ENCODE measurements around the gene CIAO2A. TPM values are rescaled to one million over a fixed set of nuclear protein-coding genes. Genes with fewer than 3 reads are reported as not detected.
A peak's percentile ranks its signal among the peaks of the same experiment; 100 is the strongest.

The CIAO2A gene
- total and polyA plus RNA-seq, 2 donors from 2014 or later, result 41.6 to 92.4 TPM

GRCh38 chr15:64050281-64051092 is 43.2 kb downstream of the CIAO2A start:
- Histone ChIP-seq H3K27ac (ENCODE audit: low read depth in 2 of 2, low read length in 2 of 2) (no peak overlapping the region), H3K4me1 (ENCODE audit: control insufficient read depth in 2 of 3, insufficient read depth in 2 of 3, low read depth in 1 of 3, low read length in 3 of 3) (peaks cover 0 to 7% (median 0%) of the 10 kb centered on the region in 3 donors), H3K36me3 (ENCODE audit: control insufficient read depth in 2 of 3, insufficient read depth in 3 of 3, low read length in 3 of 3) (no peaks in the 10 kb centered on the region), H3K9ac (ENCODE audit: low read length in 3 of 3) (no peak overlapping the region), H3K9me3 (ENCODE audit: control insufficient read depth in 2 of 3, insufficient read depth in 1 of 3, low read length in 3 of 3) (no peaks in the 10 kb centered on the region), H3K4me3 (ENCODE audit: low read length in 3 of 3) (no peak overlapping the region), H3K27me3 (ENCODE audit: control insufficient read depth, insufficient read depth, low read length) (no peaks in the 10 kb centered on the region)
- no peak for TF ChIP-seq CTCF (IDR thresholded peaks at IDR 0.05; ENCODE audit: borderline replicate concordance, extremely low read depth, insufficient read depth)
- intact Hi-C loops (cut with DNase I), result no loop called here
- peak in 2 of 5 donors; percentile 38 to 68 for DNase-seq
- no peak for FAIRE-seq

GRCh38 chr15:64048781-64049460 is 44.7 kb downstream of the CIAO2A start:
- Histone ChIP-seq H3K4me1 (ENCODE audit: control insufficient read depth in 2 of 3, insufficient read depth in 2 of 3, low read depth in 1 of 3, low read length in 3 of 3) (peaks cover 0 to 7% (median 0%) of the 10 kb centered on the region in 3 donors), H3K9me3 (ENCODE audit: control insufficient read depth in 2 of 3, insufficient read depth in 1 of 3, low read length in 3 of 3) (no peaks in the 10 kb centered on the region), H3K4me3 (ENCODE audit: low read length in 3 of 3) (no peak overlapping the region), H3K27ac (ENCODE audit: low read depth in 2 of 2, low read length in 2 of 2) (no peak overlapping the region), H3K27me3 (ENCODE audit: control insufficient read depth, insufficient read depth, low read length) (no peaks in the 10 kb centered on the region), H3K9ac (ENCODE audit: low read length in 3 of 3) (no peak overlapping the region), H3K36me3 (ENCODE audit: control insufficient read depth in 2 of 3, insufficient read depth in 3 of 3, low read length in 3 of 3) (no peaks in the 10 kb centered on the region)
- intact Hi-C loops (cut with DNase I), result no loop called here
- TF ChIP-seq CTCF (IDR thresholded peaks at IDR 0.05; ENCODE audit: borderline replicate concordance, extremely low read depth, insufficient read depth), result no peak
- DNase-seq, result no peak
- FAIRE-seq, result no peak

GRCh38 chr15:64046421-64047153 is 47.1 kb downstream of the CIAO2A start, which contains the start of gene DAPK2:
Gene DAPK2 (minus strand): TSS chr15:64046485. CDS start chr15:64040261, 6,224 bp downstream.
- Histone ChIP-seq H3K4me3 (ENCODE audit: low read length in 3 of 3) (peak within 1 kb of the TSS in 2 of 3 donors; percentile 57 to 61), H3K36me3 (ENCODE audit: control insufficient read depth in 2 of 3, insufficient read depth in 3 of 3, low read length in 3 of 3) (no peaks in the 10 kb centered on the region), H3K27ac (ENCODE audit: low read depth in 2 of 2, low read length in 2 of 2) (peak within 1 kb of the TSS in 1 of 2 donors; percentile 20), H3K9me3 (ENCODE audit: control insufficient read depth in 2 of 3, insufficient read depth in 1 of 3, low read length in 3 of 3) (no peaks in the 10 kb centered on the region), H3K4me1 (ENCODE audit: control insufficient read depth in 2 of 3, insufficient read depth in 2 of 3, low read depth in 1 of 3, low read length in 3 of 3) (peaks cover 0 to 7% (median 0%) of the 10 kb centered on the region in 3 donors), H3K9ac (ENCODE audit: low read length in 3 of 3) (peak within 1 kb of the TSS; percentile 28 to 67 (median 43)), H3K27me3 (ENCODE audit: control insufficient read depth, insufficient read depth, low read length) (no peaks in the 10 kb centered on the region)
- peak; percentile 72 to 90 (median 79) for DNase-seq
- no peak for FAIRE-seq
- intact Hi-C loops (cut with DNase I), result no loop called here
- peak; percentile 52 for TF ChIP-seq CTCF (IDR thresholded peaks at IDR 0.05; ENCODE audit: borderline replicate concordance, extremely low read depth, insufficient read depth)

Measured in kidney (tissue), 14 donors.